Fibroblast of the conjunctiva (primary cell): ENCODE results near the gene CACNA1I.

Experiments
- DNase-seq: peaks from one replicate; pipeline ENCODE4 v3.0.0-alpha.2; 2010; ENCODE audit warnings: low read depth

Gene CACNA1I

DNA sequence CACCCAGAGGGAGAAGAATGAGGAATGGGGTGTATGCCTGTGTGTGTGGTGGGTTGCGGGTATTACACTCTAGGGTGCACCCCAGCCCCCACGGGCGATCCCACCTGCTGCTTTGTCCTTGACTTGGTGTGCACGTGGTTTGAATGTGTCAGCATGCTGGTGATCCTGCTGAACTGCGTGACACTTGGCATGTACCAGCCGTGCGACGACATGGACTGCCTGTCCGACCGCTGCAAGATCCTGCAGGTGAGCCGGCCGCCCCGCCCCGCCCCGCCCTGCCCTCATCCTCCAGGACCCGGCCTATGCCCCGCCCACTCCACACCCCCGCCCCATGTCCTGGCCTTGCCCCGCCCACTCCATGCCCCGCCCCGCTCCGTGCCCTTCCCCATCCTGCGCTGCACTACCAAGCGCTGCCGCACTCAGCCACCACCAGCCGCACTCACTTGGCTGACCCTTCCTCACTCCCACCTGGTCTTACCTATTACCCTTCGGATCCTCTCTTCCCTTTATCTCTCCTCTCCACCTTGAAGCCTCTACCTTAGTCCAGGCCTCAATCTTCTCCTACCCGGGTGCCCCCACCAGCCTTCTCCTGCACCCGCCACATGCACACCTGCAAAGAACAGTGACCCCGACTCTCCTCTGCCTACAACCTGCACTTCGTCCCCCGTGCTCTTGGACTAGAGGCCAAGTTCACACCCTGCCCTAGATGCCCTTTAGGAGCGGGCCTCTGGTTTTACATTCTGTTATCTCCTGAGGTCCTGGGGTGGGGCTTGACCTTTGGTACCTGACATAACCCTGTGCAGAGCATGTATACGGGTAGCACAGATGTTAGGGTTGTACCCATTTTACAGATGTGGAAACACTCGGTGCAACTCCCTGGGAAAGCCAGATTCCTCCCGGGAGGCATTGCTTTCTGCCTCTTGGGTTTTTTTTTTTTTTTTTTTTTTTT lies 27.7 kb downstream of the CACNA1I start:
- no peak for DNase-seq

DNA sequence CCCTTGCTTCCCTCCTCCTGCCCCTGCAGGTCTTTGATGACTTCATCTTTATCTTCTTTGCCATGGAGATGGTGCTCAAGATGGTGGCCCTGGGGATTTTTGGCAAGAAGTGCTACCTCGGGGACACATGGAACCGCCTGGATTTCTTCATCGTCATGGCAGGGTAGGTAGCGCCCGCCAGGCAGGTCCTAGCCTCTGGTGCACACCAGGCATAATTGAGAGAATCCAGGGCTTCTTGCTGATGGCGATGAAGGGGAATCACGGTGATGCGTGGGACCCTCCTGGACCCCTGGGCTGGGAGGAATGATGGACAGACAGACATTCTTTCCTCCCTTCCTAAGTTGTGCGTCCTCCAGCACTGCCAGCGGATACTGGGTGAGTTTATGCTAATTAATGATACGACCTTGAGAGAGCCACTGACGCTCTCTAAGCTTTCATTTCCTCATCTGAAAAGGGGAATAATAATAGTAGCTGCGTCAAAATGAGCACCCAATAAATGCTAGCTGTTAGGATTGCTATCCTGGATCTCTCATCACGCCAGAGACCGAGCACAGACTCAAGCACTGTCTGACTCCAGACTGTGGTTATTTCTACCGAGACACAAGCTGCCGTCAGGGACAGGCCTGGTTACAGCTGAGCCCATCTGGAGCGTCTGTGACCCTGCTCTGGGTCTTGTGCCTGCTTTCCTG lies 30.1 kb downstream of the CACNA1I start:
- DNase-seq = no peak

DNA sequence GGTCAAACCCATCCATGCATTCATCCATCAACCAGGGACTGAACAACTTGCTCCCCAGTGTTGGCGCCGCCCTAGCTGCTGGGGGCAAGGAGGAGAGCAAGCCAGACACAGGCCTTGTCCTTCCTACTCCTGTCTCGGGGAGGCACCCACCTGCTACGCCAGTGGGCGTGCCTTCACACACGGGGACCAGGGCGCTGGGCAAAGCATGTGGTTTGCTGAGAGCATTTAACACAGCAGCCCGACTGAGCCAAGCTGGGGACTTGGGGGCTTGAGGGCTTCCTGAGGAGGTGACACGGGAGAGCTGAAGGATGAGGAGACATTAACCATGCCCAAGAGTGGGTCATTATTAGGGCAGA lies 30.6 kb downstream of the CACNA1I start:
- DNase-seq = no peak

DNA sequence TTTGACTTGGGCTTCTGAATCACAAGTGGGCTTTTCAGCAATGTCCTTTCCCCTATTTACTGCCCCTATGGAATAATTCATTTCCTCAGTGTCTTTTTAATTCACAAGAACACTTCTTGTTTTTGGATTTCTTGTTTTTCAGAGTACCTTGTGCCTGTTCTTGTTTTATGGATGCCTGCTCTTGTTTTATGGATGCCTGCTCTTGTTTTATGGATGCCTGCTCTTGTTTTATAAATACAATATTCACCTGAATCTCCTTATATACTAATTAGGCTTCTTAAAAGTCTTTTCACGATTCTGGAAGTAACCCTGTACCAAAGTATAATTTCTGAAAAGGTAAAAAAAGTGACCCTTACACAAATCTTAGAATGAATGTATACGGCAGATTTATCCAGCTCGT lies 32.8 kb downstream of the CACNA1I start:
- DNase-seq = no peak

DNA sequence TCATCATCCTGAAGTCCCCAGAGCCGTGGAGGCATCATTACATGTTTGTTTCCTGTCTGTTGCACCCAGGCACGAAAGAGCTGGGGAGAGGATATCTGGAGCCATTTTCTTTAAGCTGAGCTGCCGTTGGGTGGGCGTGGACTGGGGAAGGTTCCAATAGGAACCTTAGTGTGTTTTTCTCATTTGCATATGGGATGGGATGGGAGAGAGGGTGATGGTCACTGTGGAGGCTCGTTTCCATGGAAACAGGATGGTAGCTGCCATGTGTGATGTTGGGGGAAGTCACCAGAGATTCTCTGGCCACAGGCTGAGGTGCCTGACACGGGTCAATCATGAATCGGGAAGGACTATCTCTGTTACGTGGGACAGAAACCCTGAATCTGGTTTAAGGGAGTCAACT lies 39.7 kb downstream of the CACNA1I start:
- DNase-seq = no peak

DNA sequence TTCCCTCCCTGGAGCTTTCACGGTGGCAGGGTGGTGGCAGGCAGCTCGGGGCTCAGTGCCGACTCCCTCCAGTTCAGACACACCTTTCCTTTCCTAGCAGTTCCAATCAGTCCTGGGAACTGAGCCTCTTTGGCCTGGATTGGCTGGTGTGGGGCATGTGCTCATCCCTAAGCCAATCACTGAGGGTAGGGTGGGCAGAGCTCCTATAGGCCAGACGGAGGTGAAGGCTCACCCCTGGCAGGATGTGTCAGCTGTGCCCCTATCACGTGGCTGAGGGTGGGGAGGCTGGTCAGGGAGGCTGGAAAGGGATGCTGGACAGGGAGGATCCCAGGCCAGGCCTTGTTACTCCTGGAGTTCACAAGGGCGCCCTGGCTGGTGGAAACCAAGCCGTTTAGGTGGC lies 40.2 kb downstream of the CACNA1I start:
- no peak for DNase-seq

DNA sequence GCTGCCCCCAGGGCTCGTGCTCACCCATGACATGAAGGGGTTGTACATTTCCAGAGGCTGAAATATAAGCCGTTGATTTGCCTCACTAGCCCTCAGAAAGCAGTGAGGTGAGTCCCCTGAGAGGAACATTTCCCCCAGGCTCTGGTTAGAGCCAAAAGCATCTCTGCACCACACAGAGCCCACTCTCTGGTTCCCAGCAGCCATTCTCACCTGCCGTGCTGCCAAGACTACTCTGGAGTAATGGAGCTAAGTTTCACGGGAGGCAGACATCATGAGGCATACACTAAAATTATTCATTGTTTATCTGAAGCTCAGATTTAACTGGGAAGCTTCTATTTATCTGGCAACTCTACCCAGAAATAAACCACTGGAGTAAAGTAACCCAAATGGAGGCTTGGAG lies 40.8 kb downstream of the CACNA1I start:
- no peak for DNase-seq

DNA sequence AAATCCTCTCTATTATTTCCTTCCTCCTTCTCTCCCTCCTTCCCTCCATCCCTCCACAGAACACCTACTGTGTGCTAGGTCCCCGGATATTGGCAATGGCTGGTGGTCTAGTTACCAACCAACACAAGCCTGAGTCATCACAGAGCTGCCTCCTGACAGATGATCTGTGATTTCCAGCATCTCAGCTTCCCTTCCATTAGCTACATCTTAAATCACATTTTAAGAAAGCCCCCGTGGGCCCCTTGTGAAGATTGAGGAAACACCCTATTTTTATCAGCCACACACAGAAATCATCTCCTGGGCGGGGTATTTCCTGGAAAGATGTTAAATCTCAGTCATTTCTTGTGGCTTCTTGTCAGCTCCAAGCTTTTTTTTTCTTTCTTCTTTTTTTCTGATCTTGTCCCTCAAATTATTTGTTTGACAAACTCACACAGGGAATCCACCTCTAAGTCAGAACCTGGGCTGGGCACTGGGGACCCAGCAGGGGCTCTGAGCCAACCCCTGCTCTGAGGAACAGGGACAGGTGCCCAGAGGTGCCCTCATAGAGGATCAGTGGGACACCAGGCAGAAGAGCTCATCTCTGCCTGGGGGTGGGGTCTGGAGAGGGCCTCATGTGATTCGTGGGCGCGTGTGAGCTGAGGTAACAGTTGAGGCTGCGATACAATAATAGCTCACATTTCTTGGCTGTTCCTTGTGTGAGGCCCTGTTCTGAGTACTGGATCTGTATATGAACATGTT lies 42.4 kb downstream of the CACNA1I start:
- DNase-seq = no peak

DNA sequence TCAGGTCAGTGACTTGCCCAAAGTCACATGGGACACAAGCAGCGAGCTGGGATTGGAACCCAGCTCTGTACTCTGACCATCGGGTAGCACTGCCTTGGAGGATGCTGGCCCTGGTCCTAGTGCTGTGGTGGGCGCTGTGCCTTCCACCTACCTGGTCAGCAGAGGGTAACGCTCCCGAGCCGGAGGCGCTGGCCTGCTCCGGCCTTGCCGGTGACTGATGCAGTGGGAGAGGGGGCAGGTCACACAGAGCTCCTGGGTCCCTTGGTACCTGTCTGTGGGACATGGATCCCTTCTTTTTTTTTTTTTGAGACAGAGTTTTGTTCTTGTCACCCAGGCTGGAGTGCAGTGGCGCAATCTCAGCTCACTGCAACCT lies 43.0 kb downstream of the CACNA1I start:
- DNase-seq = no peak

DNA sequence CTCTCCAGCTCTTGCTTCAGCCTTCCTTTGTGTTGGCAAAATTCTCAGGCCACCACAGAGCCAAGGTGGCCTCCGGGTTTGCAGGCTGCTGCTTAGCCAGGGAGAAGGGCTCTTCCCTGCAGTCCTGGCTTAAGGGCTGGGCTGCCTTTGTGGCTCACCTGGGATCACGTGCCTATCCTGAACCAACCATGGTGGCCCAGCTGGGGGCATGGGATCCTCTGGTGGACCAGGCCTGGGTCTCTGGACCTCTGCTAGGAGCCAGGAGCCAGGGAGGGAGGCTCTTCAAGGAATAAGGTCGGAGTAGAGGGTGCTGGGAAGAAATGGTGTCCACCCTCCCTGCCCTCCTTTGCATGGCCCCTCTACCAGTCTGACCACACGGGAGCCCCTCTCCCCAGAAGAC lies 43.9 kb downstream of the CACNA1I start:
- no peak for DNase-seq

DNA sequence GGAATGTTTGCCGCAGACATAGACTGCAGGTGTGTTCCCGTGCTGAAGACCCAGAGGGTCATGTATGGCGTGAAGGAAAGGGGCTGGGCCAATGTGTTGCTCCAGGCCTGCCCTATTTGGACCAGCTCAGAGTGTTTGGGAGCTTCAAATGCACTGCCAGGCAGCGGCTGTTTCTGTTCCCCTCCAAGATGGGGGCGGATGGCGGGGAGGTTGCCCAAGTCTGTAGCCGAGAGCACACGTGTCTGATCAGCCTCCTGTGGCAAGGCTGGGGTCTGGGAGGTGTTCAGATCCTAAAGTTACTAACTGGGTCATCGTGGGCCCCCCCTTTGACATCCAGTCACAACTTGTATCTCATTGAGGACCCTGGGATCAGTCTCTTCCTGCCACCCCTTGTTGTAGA lies 45.5 kb downstream of the CACNA1I start:
- DNase-seq = no peak

DNA sequence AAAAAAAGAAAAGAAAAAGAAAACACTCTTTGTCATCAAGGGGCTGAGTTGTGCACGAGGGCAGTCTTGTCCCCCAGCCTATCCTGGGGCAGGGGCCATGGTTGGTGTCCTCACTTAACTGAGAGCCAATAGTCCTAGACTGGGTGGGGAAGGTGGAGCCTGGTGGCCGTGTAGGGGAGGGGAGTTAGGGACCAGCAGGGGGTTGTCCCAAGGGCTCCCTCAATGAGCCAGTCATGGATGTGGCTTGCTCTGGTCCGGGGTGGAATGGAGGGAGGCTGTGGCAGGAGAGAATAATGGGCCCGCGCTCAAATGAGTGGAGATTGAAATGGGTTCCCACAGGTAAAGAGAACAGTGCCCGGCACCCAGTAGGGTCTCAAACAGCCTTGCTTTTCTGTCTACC lies 46.2 kb downstream of the CACNA1I start:
- no peak for DNase-seq

DNA sequence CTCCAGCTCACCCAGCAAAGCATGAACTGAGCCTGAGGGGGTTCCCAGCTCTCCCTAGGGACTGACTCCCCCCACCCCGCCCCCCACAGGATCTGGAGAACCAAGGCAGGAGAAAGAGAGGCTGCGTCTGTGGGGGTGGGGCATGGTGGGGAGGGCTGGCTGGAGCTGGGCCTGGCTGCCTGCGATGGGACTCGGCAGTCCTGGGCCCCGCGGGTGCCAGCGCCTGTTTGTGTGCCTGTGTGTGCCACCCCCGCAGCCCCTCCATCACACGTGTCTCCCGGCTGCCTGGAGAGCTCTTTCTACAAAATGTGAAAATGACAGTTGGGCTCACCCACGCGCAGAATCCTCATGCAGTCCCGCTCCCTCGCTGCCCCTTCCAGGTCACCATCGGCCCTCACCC lies 46.8 kb downstream of the CACNA1I start:
- DNase-seq = no peak

DNA sequence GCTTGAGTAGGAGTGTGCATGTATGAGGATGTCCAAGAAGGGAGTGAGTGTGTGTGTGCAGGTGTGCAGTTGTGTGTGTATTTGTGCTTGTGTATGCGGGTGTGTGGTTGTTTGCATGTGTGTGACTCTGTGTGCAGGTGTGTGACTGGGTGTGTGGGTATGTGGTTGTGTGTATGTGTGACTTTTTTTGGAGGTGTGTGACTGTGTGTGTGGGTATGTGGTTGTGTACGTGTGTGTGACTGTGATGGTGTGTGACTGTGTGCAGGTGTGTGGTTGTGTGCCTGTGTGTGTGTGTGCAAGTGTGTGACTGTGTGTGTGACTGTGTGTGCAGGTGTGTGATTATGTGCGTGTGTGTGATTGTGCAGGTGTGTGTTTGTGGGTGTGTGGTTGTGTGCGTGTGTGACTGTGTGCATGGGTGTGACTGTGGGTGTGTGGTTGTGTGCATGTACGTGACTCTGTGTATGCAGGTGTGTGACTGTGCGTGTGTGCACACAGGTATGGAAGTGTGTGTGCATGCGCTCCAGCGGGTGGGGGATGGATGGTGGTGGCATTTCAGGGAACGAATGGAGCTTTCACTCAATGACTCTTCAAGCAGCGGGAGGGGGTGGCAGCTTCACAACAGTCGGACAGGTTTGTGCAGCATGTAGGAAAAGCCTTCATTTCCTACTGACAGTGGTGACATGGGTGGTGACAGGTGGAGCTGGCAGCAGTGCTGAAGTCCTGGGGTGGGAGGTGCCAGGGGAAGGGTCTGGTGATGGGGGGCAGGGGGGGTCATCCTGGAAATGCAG lies 47.6 kb downstream of the CACNA1I start:
- DNase-seq = no peak

DNA sequence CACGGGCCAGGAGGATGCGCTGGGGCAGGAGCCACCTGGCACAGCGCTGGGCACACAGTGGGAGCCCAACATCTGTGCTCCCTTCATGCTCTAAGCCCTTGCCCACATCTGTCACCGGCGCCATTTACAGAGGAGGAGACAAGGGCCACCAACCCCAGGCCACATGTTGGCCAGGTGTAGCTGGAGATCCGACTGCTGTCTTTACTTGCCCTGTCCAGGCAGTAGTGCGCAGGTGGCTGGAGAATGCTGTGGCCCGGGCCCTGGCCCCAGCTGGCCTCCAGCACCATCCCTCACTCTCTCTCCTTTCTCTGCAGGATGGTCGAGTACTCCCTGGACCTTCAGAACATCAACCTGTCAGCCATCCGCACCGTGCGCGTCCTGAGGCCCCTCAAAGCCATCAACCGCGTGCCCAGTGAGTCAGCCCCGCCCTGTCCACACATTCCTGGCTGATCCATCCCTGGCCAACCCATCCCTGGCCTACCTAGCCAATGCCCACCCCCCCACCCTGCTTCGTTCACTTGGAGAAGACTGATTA lies 48.5 kb downstream of the CACNA1I start:
- no peak for DNase-seq

DNA sequence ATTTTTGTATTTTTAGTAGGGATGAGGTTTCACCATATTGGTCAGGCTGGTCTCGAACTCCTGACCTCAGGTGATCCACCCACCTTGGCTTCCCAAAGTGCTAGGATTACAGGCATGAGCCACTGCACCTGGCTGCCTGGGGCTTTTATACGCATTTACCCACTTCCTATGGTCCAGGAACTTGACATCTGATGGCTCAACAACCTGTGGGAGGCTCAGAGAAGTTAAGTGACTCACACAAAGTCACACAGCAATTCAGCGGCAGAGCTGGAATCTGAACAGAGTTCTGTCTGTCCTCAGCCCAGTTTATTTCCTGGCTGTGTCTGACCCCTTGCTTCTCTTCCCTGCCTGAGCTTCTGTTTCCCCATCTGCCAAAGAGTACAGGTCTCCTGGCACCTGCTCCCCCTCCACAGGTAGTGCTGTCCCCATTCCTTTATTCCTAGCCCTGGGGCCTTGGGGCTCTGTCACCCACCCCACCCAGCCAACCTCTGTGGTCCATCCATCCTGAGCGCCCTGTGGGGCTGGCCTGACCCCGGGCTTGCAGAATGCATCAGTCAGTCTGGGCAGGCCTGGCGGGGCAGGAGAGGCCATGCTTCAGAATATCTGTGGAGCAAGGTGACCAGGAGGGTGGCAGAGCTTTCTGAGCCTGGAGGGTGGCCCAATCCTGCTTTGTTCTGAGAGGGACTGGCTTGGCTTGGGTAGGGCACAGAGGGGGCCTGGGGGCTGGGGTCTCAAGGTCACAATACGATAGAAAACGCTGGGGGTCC lies 50.6 kb downstream of the CACNA1I start:
- no peak for DNase-seq

DNA sequence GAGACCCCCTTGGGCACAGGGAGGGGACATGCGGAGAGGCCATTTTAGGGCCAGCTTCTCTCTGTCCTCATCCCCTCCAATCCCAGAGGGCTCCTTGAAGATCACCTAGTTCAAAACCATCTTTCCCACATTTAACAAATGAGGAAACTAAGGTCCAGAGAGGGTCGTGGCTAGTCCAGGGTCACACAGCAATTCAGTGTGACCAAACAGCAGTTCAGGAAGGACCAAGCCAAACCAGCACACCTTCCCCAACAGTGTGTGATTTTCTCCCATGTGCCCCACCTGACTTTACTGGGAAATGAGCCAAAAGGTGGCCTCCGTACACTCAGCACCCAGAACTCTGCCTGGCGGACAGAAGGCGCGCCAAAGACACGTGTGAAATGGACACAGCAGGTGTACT lies 51.3 kb downstream of the CACNA1I start:
- no peak for DNase-seq

DNA sequence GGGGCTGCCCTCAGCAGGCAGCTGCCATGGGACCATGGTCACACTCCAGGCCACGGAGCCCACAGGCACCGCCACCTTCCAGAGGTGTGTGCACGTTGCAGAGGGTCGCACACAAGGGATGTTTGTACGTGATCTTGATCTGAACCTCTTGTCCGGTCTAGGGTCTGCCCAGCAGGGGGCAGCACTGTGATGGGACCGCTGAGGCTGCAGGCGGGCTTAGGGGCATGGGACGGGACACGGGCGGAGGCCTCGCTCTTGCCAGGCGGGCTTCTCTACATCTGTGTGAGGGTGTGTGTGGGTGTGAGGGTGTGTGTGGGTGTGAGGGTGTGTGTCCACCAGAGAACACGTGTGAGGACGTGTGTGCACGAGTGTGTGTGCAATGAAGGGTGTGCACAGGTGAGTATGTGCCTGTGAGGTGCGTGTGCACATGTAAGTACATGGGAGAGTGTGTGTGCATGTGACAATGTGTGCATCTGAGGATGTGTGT lies 52.4 kb downstream of the CACNA1I start:
- no peak for DNase-seq

DNA sequence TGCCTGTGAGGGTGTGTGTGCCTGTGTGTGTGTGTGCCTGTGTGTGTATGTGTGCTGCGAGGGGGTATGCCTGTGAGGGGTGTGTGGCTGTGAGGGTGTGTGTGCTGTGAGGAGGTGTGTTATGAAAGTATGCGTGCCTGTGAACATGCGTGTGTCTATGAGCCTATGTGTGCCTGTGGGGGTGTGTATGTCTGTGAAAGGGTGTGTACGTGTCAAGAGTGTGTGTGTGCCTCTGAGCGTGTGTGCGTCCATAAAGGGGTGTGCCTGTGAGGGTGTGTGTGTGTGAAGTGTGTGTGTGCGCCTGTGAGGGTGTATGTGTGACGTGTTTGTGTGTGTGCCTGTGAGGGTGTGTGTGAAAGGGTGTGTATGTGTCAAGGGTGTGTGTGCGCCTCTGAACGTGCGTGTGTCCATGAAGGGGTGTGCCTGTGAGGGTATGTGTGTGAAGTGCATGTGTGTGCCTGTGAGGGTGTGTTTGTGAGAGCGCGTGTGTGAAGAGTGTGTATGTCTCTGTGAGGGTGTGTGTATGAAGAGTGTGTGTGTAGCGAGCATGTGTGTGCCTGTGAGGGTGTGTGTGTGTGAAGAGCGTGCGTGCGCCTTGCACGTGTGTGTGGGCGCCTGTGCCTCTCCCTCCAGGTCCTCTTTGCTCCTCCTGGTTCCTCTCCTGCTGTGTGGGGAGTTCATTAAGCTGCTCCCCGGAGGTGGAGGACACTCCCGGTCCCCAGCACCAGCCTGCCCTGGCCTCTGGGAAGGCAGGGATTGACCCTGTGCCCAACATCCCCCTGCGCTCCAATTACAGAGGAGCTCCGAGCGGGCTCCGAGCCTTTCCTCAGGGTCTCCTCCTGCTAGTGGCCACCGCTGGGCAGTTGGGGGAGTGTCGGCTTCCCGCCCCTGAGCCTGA lies 53.3 kb downstream of the CACNA1I start:
- DNase-seq = no peak

DNA sequence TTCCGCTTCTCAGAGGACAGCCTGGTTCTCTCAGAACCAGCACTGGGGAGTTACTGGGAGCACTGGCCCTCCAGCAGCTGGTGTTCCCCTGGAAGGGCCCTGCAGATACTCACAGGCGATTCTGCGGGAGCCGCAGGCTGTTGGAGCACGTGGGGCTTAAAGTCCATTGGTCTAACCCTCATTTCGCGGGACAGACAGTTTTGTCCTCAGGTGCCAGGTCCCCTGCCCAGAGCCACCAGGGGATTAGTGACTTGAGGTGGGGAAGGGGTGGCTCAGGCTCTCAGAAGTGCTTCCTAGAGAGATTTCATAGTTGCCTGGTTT lies 53.9 kb downstream of the CACNA1I start:
- no peak for DNase-seq
